Heart left ventricle (tissue), 16 donors: ENCODE measurements around the gene PACRG. TPM values are rescaled to one million over a fixed set of nuclear protein-coding genes. Genes with fewer than 3 reads are reported as not detected.

ENCODE experiments used
- ATAC-seq, 4 donors: fragments of 200-7000 bp; cut with Tn5 transposase; one replicate each; pipeline ENCODE4 v1.9.1; 2020 to 2022; ENCODE audit warnings: moderate library complexity in 4 of 4, mild to moderate bottlenecking in 3 of 4, moderate number of reproducible peaks in 1 of 4
- DNase-seq, 5 donors: peaks; one replicate each; pipeline ENCODE4 v3.0.0-alpha.2; 2020
- H3K27ac ChIP-seq, 12 donors: fragments of 200-600 bp; sonication (generic) in 4 of 12; one replicate each; pipeline versions ENCODE4 v1.5.0 to v1.8.0; 2016 to 2022; ENCODE audit warnings: mild to moderate bottlenecking in 2 of 12
- H3K27me3 ChIP-seq, 9 donors: fragments of 200-600 bp; sonication (generic) in 2 of 9; one replicate each; pipeline versions ENCODE4 v1.5.1 to v1.8.0; 2016 to 2022; ENCODE audit warnings: mild to moderate bottlenecking in 3 of 9
- H3K36me3 ChIP-seq, 9 donors: fragments of 200-600 bp; sonication (generic) in 2 of 9; one replicate each; pipeline versions ENCODE4 v1.5.0 to v1.8.0; 2018 to 2022; ENCODE audit warnings: mild to moderate bottlenecking in 2 of 9
- H3K4me1 ChIP-seq, 12 donors: fragments of 200-600 bp; sonication (generic) in 4 of 12; one replicate each; pipeline versions ENCODE4 v1.5.0 to v1.8.0; 2016 to 2022; ENCODE audit warnings: mild to moderate bottlenecking in 3 of 12
- H3K4me3 ChIP-seq, 12 donors: fragments of 200-600 bp; sonication (generic) in 4 of 12; one replicate each; pipeline versions ENCODE4 v1.5.0 to v1.8.0; 2017 to 2022; ENCODE audit warnings: mild to moderate bottlenecking in 9 of 12, moderate library complexity in 4 of 12
- H3K9me3 ChIP-seq, 12 donors: fragments of 200-600 bp; sonication (generic) in 4 of 12; one replicate each; pipeline versions ENCODE4 v1.5.0 to v1.8.0; 2016 to 2022; ENCODE audit warnings: mild to moderate bottlenecking in 1 of 12
- POLR2A ChIP-seq, 2 donors: fragments of 450-650 bp; IDR thresholded peaks; one replicate each; pipeline ENCODE4 v1.6.1; 2017; ENCODE audit warnings: antibody characterized with exemption in 2 of 2, mild to moderate bottlenecking in 2 of 2, moderate library complexity in 2 of 2
- WGBS, 4 donors: extraction: QIAGEN DNeasy Blood & Tissue Kit in 2 of 4; methylation state at CpG; one replicate each; pipeline versions ENCODE4 v1.1.5 to v1.1.7; 2013 to 2018; 5-methylcytosine and 5-hydroxymethylcytosine counted together
- intact Hi-C, 10 donors: fragments of 100-400 bp; cut with DNase I; formaldehyde crosslinking; loops; one replicate each; pipeline versions ENCODE4 v1.11.1 to v1.14.2; 2022
- polyA plus RNA-seq, 2 donors: library from polyadenylated mRNA; stranded (reverse); fragments of 200-250 nt; gene quantifications; one replicate each; pipeline ENCODE4 v1.2.3, GENCODE V29; 2013
- total RNA-seq, 9 donors: library from RNA; depleted of rRNA in 2 of 9; stranded (reverse); fragments of >200 nt in 2 of 9; fragmentation: NEBNext Ultra II Directional in 3 of 9; extraction: Animal tissue kit (Norgen Biotek cat#: 25700) in 3 of 9; gene quantifications; one replicate each; pipeline versions ENCODE4 v1.1.0 to v1.2.4, GENCODE V29; 2016 to 2023
- TF ChIP-seq, protein P1 (sequence below), 12 donors: fragments of 200-600 bp; sonication (generic) in 4 of 12; IDR thresholded peaks; one replicate each; pipeline versions ENCODE4 v1.5.0 to v1.8.0; 2018 to 2022; ENCODE audit warnings: antibody characterized with exemption in 12 of 12, mild to moderate bottlenecking in 5 of 12
- donor health status: ischemic (EF 13 %, LVEDD 7.1; RV severe dilation, severe dysfunction).
- donor health status: healthy with polysubstance abuse.
- donor health status: DM: no; HTN: yes; CAD: no.
- donor health status: DM: no; HTN: no; CAD: no.
- donor health status: ischemic (EF 25% LVEDD 6.9; RV normal size, moderate dysfunction).
- donor health status: ischemic (EF 25% LVEDD 5.7; RV mildly dilated, moderate dysfunction).
- donor health status: healthy.
- donor health status: DM: yes; HTN: yes; CAD: no.
- donor health status: ischemic (EF 35%, LVEDD 5.7; RV mildly dilated, moderate dysfunction).
- donor health status: nonischemic (EF 11% LVEDD 7.7; RV severe dilation, severe dysfunction).
- donor health status: DM: yes; HTN: yes; CAD: no.
- donor health status: PGD.
- donor health status: ischemic (EF 29% LVEDD 5.4; RV normal size, mild dysfunction).
- donor health status: nonischemic (EF 23%, LVEDD 6.1; RV moderate dilation, normal function).

The PACRG gene
- total and polyA plus RNA-seq, 11 donors, result 2.0 to 83.3 (median 11.8) TPM

DNA sequence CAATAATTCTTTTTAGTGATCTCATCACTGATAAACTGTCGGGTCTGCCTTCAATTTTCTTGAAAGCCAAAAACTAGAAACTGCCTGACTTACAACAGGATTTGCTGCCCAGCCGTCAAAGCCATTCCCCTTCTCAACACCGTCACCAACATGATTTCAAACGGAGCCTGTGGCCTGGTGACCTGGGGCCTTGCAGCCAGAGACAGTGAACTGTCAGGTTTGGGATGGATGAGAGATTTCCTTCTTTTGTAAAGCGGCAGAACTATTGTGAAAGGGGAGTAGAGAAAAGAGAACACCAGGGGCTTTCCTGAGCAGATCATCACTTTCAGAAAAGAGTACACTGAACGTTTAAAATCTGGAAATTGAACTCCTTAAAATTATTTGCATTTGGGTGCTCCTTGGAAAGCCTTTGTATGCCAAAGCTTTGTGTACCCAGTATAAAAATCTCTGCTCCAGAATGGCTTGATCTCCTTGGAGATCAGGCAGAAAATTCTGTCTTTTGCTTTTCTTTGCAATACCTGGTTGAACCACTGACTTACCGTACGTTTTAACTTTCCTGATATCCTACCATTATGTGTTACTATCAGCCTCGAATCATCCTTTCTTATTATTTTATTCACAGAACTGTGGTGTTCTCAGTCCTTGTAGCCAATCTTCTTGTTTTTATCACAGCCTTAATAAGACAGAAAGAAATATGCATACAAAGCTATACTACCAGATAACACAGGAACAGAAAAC, 125.2 kb downstream of the PACRG start:
- no peak for DNase-seq
- ATAC-seq, result no peak
- H3K9me3 ChIP-seq, result no peaks in the 10 kb centered on the region
- no peaks in the 10 kb centered on the region for H3K36me3 ChIP-seq
- no peak overlapping the region for H3K4me3 ChIP-seq
- intact Hi-C loops, result loop anchor here in 4 of 10 donors (10.0 kb wide), 4 partner anchors 312 to 1252 kb away; partner anchors contain the start of gene QKI (in 3 of the 4)
- peaks cover 0 to 16% (median 0%) of the 10 kb centered on the region in 12 donors for H3K4me1 ChIP-seq
- no peak overlapping the region for H3K27ac ChIP-seq
- 76 to 89% (median 83%) methylated on average over 9 of the region's 9 CpGs for WGBS, 4 donors
- TF ChIP-seq, protein P1, sequence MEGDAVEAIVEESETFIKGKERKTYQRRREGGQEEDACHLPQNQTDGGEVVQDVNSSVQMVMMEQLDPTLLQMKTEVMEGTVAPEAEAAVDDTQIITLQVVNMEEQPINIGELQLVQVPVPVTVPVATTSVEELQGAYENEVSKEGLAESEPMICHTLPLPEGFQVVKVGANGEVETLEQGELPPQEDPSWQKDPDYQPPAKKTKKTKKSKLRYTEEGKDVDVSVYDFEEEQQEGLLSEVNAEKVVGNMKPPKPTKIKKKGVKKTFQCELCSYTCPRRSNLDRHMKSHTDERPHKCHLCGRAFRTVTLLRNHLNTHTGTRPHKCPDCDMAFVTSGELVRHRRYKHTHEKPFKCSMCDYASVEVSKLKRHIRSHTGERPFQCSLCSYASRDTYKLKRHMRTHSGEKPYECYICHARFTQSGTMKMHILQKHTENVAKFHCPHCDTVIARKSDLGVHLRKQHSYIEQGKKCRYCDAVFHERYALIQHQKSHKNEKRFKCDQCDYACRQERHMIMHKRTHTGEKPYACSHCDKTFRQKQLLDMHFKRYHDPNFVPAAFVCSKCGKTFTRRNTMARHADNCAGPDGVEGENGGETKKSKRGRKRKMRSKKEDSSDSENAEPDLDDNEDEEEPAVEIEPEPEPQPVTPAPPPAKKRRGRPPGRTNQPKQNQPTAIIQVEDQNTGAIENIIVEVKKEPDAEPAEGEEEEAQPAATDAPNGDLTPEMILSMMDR (IDR thresholded peaks at IDR 0.05), result no peak
- no peak for TF ChIP-seq POLR2A (IDR thresholded peaks at IDR 0.05)
- H3K27me3 ChIP-seq, result no peaks in the 10 kb centered on the region

- Histone ChIP-seq H3K27me3 (no peaks in the 10 kb centered on the region), H3K4me1 (peaks cover 0 to 11% (median 0%) of the 10 kb centered on the region in 12 donors), H3K36me3 (no peaks in the 10 kb centered on the region), H3K4me3 (no peak overlapping the region), H3K27ac (peak overlapping the region in 1 of 12 donors; percentile 11), H3K9me3 (no peaks in the 10 kb centered on the region)
- intact Hi-C loops, result loop anchor here in 4 of 10 donors (10.0 kb wide), 4 partner anchors 311 to 1251 kb away; partner anchors contain the start of gene QKI (in 3 of the 4)
- TF ChIP-seq, protein P1 (IDR thresholded peaks at IDR 0.05), result no peak
- no peak for TF ChIP-seq POLR2A (IDR thresholded peaks at IDR 0.05)
- WGBS, 4 donors, result 96 to 100% (median 97%) methylated on average over 1 of the region's 1 CpG
- DNase-seq (no peak), ATAC-seq (no peak)
These were observed 126.5 kb downstream of the PACRG start for GRCh38 chr6:162854228-162854627.

DNA sequence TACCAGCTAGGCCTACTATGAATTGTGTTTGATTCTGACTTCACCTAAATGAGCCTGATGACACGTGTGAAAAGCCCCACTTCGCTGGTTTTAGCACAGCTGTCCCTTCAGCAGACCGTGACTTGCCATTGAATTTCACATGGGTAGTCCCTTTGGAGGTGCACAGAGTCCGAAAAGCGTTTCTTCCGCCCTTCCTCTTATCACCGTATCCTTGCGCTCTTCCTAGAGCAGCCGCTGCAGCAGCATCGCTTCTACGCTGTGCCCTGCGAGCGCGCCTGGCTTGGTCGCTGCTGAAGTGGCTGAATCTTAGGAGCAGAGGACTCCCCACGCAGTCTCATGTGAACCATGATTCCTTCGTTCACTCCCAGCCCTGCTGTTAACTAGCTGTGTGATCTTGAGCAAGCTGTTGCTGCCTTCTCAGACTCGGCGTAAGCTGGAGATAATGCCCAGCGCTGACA, 127.0 kb downstream of the PACRG start:
- intact Hi-C loops, result loop anchor here in 5 of 10 donors (5.0 to 10.0 kb wide), 6 partner anchors 310 to 1250 kb away; partner anchors contain the start of gene QKI (in 3 of the 5)
- Histone ChIP-seq H3K9me3 (no peaks in the 10 kb centered on the region), H3K4me1 (peaks cover 0 to 10% (median 0%) of the 10 kb centered on the region in 12 donors), H3K36me3 (no peaks in the 10 kb centered on the region), H3K4me3 (peak overlapping the region in 5 of 12 donors; percentile 3 to 23 (median 16)), H3K27me3 (no peaks in the 10 kb centered on the region), H3K27ac (peak overlapping the region in 1 of 12 donors; percentile 11)
- TF ChIP-seq, protein P1 (IDR thresholded peaks at IDR 0.05), result no peak
- no peak for TF ChIP-seq POLR2A (IDR thresholded peaks at IDR 0.05)
- DNase-seq (no peak), ATAC-seq (peak in 3 of 4 donors; percentile 32 to 63 (median 51))
- WGBS, 4 donors, result 72 to 82% (median 78%) methylated on average over 20 of the region's 20 CpGs

DNA sequence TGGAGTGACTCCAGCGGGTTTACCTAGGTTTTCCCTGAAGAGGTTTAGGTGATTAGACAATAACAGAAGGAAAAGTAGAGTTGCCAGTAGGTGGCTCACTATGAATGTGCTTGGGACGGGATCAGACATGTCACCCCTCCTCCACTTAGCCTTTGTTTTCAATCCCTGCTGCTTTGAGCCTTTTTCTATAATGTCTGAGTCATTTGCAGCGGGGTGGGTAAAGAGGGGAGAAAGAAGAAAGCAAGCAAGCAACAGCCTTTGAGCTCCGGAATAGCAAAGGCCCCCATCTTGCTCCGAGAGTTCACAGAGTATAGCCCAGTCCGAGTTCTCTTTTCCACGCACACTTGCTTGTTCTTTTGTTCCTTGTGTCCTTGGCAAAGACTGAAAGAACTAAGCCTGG, 129.1 kb downstream of the PACRG start:
- H3K27ac ChIP-seq, result peak overlapping the region in 11 of 12 donors; percentile 10 to 75 (median 56)
- WGBS, 4 donors, result 7 to 10% (median 9%) methylated on average over 7 of the region's 7 CpGs

More for the DNA sequence above, 129.1 kb downstream of the PACRG start:
- H3K36me3 ChIP-seq, result no peaks in the 10 kb centered on the region
- DNase-seq (peak in 1 of 5 donors; percentile 40), ATAC-seq (peak; percentile 74 to 92 (median 88))
- no peaks in the 10 kb centered on the region for H3K27me3 ChIP-seq
- H3K4me1 ChIP-seq, result peaks cover 0 to 10% (median 0%) of the 10 kb centered on the region in 12 donors
- H3K4me3 ChIP-seq, result peak overlapping the region in 9 of 12 donors; percentile 10 to 50 (median 35)
- no peak for TF ChIP-seq POLR2A (IDR thresholded peaks at IDR 0.05)
- TF ChIP-seq, protein P1 (IDR thresholded peaks at IDR 0.05), result peak; percentile 33 to 74 (median 56)
- H3K9me3 ChIP-seq, result no peaks in the 10 kb centered on the region
- intact Hi-C loops, result loop anchor here in 5 of 10 donors (5.0 to 10.0 kb wide), 6 partner anchors 308 to 1248 kb away; partner anchors contain the start of gene QKI (in 3 of the 5)
